Neural cell (in vitro differentiated cells): ENCODE results near the gene SLC6A8. TPM values are rescaled to one million over a fixed set of nuclear protein-coding genes. Genes with fewer than 3 reads are reported as not detected.

Source experiments
- H2AFZ ChIP-seq: fragments of 200-600, 300-800 bp; sonication (generic), shearing (Covaris generic); 2 replicates; pipeline ENCODE4 v1.6.0; 2014; ENCODE audit warnings: low read depth, mild to moderate bottlenecking, antibody characterized with exemption, low read length, moderate library complexity
- H3F3A ChIP-seq: fragments of 200-600 bp; shearing (Covaris generic); 2 replicates; pipeline ENCODE4 v1.6.1; 2016; ENCODE audit warnings: mild to moderate bottlenecking, moderate library complexity, mixed read lengths, antibody characterized with exemption, low read length; ENCODE audit not compliant: insufficient read depth, poor library complexity, severe bottlenecking
- H3K27ac ChIP-seq: fragments of 200-600, 300-800 bp; sonication (generic), shearing (Covaris generic); 2 replicates; pipeline ENCODE4 v1.5.1; 2014; ENCODE audit warnings: mild to moderate bottlenecking, low read length, moderate library complexity
- H3K27me3 ChIP-seq: fragments of 300-800, 200-600 bp; sonication (generic), shearing (Covaris generic); 2 replicates; pipeline ENCODE4 v1.6.0; 2014; ENCODE audit warnings: mild to moderate bottlenecking, low read depth, low read length, moderate library complexity; ENCODE audit not compliant: insufficient read depth
- H3K36me3 ChIP-seq: fragments of 300-800, 200-600 bp; sonication (generic), shearing (Covaris generic); 2 replicates; pipeline ENCODE4 v1.5.1; 2014; ENCODE audit warnings: mild to moderate bottlenecking, antibody characterized with exemption, low read length, moderate library complexity; ENCODE audit not compliant: insufficient read depth
- H3K4me2 ChIP-seq: fragments of 300-800, 200-600 bp; sonication (generic), shearing (Covaris generic); 2 replicates; pipeline ENCODE4 v1.6.0; 2014; ENCODE audit warnings: mild to moderate bottlenecking, low read length
- H3K4me3 ChIP-seq: fragments of 300-800, 200-600 bp; sonication (generic), shearing (Covaris generic); 2 replicates; pipeline ENCODE4 v1.5.1; 2014; ENCODE audit warnings: mild to moderate bottlenecking, low read length, moderate library complexity
- H3K79me2 ChIP-seq: fragments of 200-600 bp; shearing (Covaris generic); replicated peaks from 2 replicates; pipeline ENCODE4 v1.6.0; 2014; ENCODE audit warnings: mild to moderate bottlenecking, low read length, moderate library complexity; ENCODE audit not compliant: insufficient read depth
- H3K9ac ChIP-seq: fragments of 300-800, 200-600 bp; sonication (generic), shearing (Covaris generic); 2 replicates; pipeline ENCODE4 v1.6.1; 2016; ENCODE audit warnings: mild to moderate bottlenecking, low read length, mixed read lengths
- H3K9me2 ChIP-seq: fragments of 200-600 bp; shearing (Covaris generic); 2 replicates; pipeline ENCODE4 v1.6.1; 2016; ENCODE audit warnings: mild to moderate bottlenecking, low read length, mixed read lengths; ENCODE audit not compliant: insufficient read depth
- H3K9me3 ChIP-seq: fragments of 200-600, 300-800 bp; sonication (generic), shearing (Covaris generic); 2 replicates; pipeline ENCODE4 v1.6.1; 2016; ENCODE audit warnings: mild to moderate bottlenecking, mixed run types, low read length, moderate library complexity, mixed read lengths
- H4K20me1 ChIP-seq: fragments of 200-600 bp; shearing (Covaris generic); 2 replicates; pipeline ENCODE4 v1.6.1; 2016; ENCODE audit warnings: mild to moderate bottlenecking, mixed run types; ENCODE audit not compliant: insufficient read depth
- EP300 ChIP-seq: fragments of 450-650 bp; conservative IDR thresholded peaks from 2 replicates; pipeline ENCODE4 v1.6.1; 2014; ENCODE audit warnings: antibody characterized with exemption, mild to moderate bottlenecking, moderate library complexity; ENCODE audit not compliant: poor library complexity, severe bottlenecking
- EZH2 ChIP-seq: fragments of 200-600, 300-800 bp; shearing (Covaris generic), sonication (generic); IDR thresholded peaks from 2 replicates; pipeline ENCODE4 v1.6.1; 2014; ENCODE audit warnings: antibody characterized with exemption, low read length, borderline replicate concordance, mild to moderate bottlenecking; ENCODE audit not compliant: insufficient read depth, poor library complexity, severe bottlenecking
- MXI1 ChIP-seq: fragments of 450-650 bp; conservative IDR thresholded peaks from 2 replicates; pipeline ENCODE4 v1.6.1; 2014; ENCODE audit warnings: antibody characterized with exemption, mild to moderate bottlenecking; ENCODE audit not compliant: poor library complexity, severe bottlenecking
- POLR2AphosphoS5 ChIP-seq: IDR thresholded peaks from 2 replicates; pipeline ENCODE4 v1.6.1; 2012
- RAD21 ChIP-seq: fragments of 450-650 bp; conservative IDR thresholded peaks from 2 replicates; pipeline ENCODE4 v1.6.1; 2014; ENCODE audit warnings: antibody characterized with exemption, mild to moderate bottlenecking, moderate library complexity
- REST ChIP-seq: IDR thresholded peaks from 2 replicates; pipeline ENCODE4 v1.6.1; 2012; ENCODE audit warnings: borderline replicate concordance
- SMC3 ChIP-seq: fragments of 450-650 bp; conservative IDR thresholded peaks from 2 replicates; pipeline ENCODE4 v1.6.1; 2014; ENCODE audit warnings: antibody characterized with exemption, mild to moderate bottlenecking, moderate library complexity; ENCODE audit not compliant: poor library complexity
- TAF1 ChIP-seq: IDR thresholded peaks from 2 replicates; pipeline ENCODE4 v1.6.1; 2012; ENCODE audit warnings: low read depth
- polyA plus RNA-seq: library from polyadenylated mRNA; depleted of rRNA; stranded (reverse); fragments of >200 nt; gene quantifications from 2 replicates; pipeline ENCODE4 v1.2.3, GENCODE V29; 2014
- TF ChIP-seq, protein P1 (sequence below): fragments of 450-650 bp; IDR thresholded peaks from 2 replicates; pipeline ENCODE4 v1.5.1; 2014; ENCODE audit warnings: antibody characterized with exemption, mild to moderate bottlenecking, moderate library complexity; ENCODE audit not compliant: poor library complexity, severe bottlenecking

The SLC6A8 gene
- polyA plus RNA-seq, 1 donor from 2014 or later: 36.4 TPM

GRCh38 chrX:153714256-153714655 lies 26.5 kb downstream of the SLC6A8 start:
- Histone ChIP-seq H3K79me2 (no peaks in the 10 kb centered on the region), H3K9me3 (no peaks in the 10 kb centered on the region), H3K4me2 (no peak overlapping the region), H3K36me3 (no peaks in the 10 kb centered on the region), H3K27me3 (no peaks in the 10 kb centered on the region), H3F3A (no peaks in the 10 kb centered on the region), H2AFZ (no peak overlapping the region), H3K9ac (no peak overlapping the region), H3K27ac (no peak overlapping the region), H3K9me2 (no peaks in the 10 kb centered on the region), H4K20me1 (no peaks in the 10 kb centered on the region), H3K4me3 (no peak overlapping the region)
- TF ChIP-seq TAF1 (no peak), SMC3 (no peak), POLR2AphosphoS5 (no peak), RAD21 (no peak), REST (no peak), EP300 (no peak), MXI1 (no peak), EZH2 (no peak)
- TF ChIP-seq, protein P1, sequence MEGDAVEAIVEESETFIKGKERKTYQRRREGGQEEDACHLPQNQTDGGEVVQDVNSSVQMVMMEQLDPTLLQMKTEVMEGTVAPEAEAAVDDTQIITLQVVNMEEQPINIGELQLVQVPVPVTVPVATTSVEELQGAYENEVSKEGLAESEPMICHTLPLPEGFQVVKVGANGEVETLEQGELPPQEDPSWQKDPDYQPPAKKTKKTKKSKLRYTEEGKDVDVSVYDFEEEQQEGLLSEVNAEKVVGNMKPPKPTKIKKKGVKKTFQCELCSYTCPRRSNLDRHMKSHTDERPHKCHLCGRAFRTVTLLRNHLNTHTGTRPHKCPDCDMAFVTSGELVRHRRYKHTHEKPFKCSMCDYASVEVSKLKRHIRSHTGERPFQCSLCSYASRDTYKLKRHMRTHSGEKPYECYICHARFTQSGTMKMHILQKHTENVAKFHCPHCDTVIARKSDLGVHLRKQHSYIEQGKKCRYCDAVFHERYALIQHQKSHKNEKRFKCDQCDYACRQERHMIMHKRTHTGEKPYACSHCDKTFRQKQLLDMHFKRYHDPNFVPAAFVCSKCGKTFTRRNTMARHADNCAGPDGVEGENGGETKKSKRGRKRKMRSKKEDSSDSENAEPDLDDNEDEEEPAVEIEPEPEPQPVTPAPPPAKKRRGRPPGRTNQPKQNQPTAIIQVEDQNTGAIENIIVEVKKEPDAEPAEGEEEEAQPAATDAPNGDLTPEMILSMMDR: no peak

- no peaks in the 10 kb centered on the region for H3K9me3 ChIP-seq
- H3K27ac ChIP-seq: no peak overlapping the region
- no peak overlapping the region for H3K4me2 ChIP-seq
- H3K9ac ChIP-seq: no peak overlapping the region
- H3K9me2 ChIP-seq: no peaks in the 10 kb centered on the region
- no peaks in the 10 kb centered on the region for H3K36me3 ChIP-seq
- H4K20me1 ChIP-seq: no peaks in the 10 kb centered on the region
- no peak for TF ChIP-seq REST
- no peak for TF ChIP-seq SMC3
- no peak for TF ChIP-seq POLR2AphosphoS5
- TF ChIP-seq TAF1: no peak
- no peak for TF ChIP-seq RAD21
- TF ChIP-seq EZH2: no peak
- no peak for TF ChIP-seq MXI1
- TF ChIP-seq EP300: no peak
- TF ChIP-seq, protein P1: no peak
- H3K79me2 ChIP-seq: peaks cover 10% of the 10 kb centered on the region
- no peak overlapping the region for H2AFZ ChIP-seq
- H3F3A ChIP-seq: no peaks in the 10 kb centered on the region
- no peak overlapping the region for H3K4me3 ChIP-seq
- no peaks in the 10 kb centered on the region for H3K27me3 ChIP-seq
Measured at GRCh38 chrX:153717445-153717844, 29.7 kb downstream of the SLC6A8 start.
